Neural cell (in vitro differentiated cells): Measurements from ENCODE around the gene CGNL1. TPM values are rescaled to one million over a fixed set of nuclear protein-coding genes. Genes with fewer than 3 reads are reported as not detected.

Experiments used
- H2AFZ ChIP-seq: fragments of 200-600, 300-800 bp; sonication (generic), shearing (Covaris generic); 2 replicates; pipeline ENCODE4 v1.6.0; 2014; ENCODE audit warnings: low read depth, mild to moderate bottlenecking, antibody characterized with exemption, low read length, moderate library complexity
- H3F3A ChIP-seq: fragments of 200-600 bp; shearing (Covaris generic); 2 replicates; pipeline ENCODE4 v1.6.1; 2016; ENCODE audit warnings: mild to moderate bottlenecking, moderate library complexity, mixed read lengths, antibody characterized with exemption, low read length; ENCODE audit not compliant: insufficient read depth, poor library complexity, severe bottlenecking
- H3K27ac ChIP-seq: fragments of 200-600, 300-800 bp; sonication (generic), shearing (Covaris generic); 2 replicates; pipeline ENCODE4 v1.5.1; 2014; ENCODE audit warnings: mild to moderate bottlenecking, low read length, moderate library complexity
- H3K27me3 ChIP-seq: fragments of 300-800, 200-600 bp; sonication (generic), shearing (Covaris generic); 2 replicates; pipeline ENCODE4 v1.6.0; 2014; ENCODE audit warnings: mild to moderate bottlenecking, low read depth, low read length, moderate library complexity; ENCODE audit not compliant: insufficient read depth
- H3K36me3 ChIP-seq: fragments of 300-800, 200-600 bp; sonication (generic), shearing (Covaris generic); 2 replicates; pipeline ENCODE4 v1.5.1; 2014; ENCODE audit warnings: mild to moderate bottlenecking, antibody characterized with exemption, low read length, moderate library complexity; ENCODE audit not compliant: insufficient read depth
- H3K4me2 ChIP-seq: fragments of 300-800, 200-600 bp; sonication (generic), shearing (Covaris generic); 2 replicates; pipeline ENCODE4 v1.6.0; 2014; ENCODE audit warnings: mild to moderate bottlenecking, low read length
- H3K4me3 ChIP-seq: fragments of 300-800, 200-600 bp; sonication (generic), shearing (Covaris generic); 2 replicates; pipeline ENCODE4 v1.5.1; 2014; ENCODE audit warnings: mild to moderate bottlenecking, low read length, moderate library complexity
- H3K79me2 ChIP-seq: fragments of 200-600 bp; shearing (Covaris generic); replicated peaks from 2 replicates; pipeline ENCODE4 v1.6.0; 2014; ENCODE audit warnings: mild to moderate bottlenecking, low read length, moderate library complexity; ENCODE audit not compliant: insufficient read depth
- H3K9ac ChIP-seq: fragments of 300-800, 200-600 bp; sonication (generic), shearing (Covaris generic); 2 replicates; pipeline ENCODE4 v1.6.1; 2016; ENCODE audit warnings: mild to moderate bottlenecking, low read length, mixed read lengths
- H3K9me2 ChIP-seq: fragments of 200-600 bp; shearing (Covaris generic); 2 replicates; pipeline ENCODE4 v1.6.1; 2016; ENCODE audit warnings: mild to moderate bottlenecking, low read length, mixed read lengths; ENCODE audit not compliant: insufficient read depth
- H3K9me3 ChIP-seq: fragments of 200-600, 300-800 bp; sonication (generic), shearing (Covaris generic); 2 replicates; pipeline ENCODE4 v1.6.1; 2016; ENCODE audit warnings: mild to moderate bottlenecking, mixed run types, low read length, moderate library complexity, mixed read lengths
- H4K20me1 ChIP-seq: fragments of 200-600 bp; shearing (Covaris generic); 2 replicates; pipeline ENCODE4 v1.6.1; 2016; ENCODE audit warnings: mild to moderate bottlenecking, mixed run types; ENCODE audit not compliant: insufficient read depth
- EP300 ChIP-seq: fragments of 450-650 bp; conservative IDR thresholded peaks from 2 replicates; pipeline ENCODE4 v1.6.1; 2014; ENCODE audit warnings: antibody characterized with exemption, mild to moderate bottlenecking, moderate library complexity; ENCODE audit not compliant: poor library complexity, severe bottlenecking
- EZH2 ChIP-seq: fragments of 200-600, 300-800 bp; shearing (Covaris generic), sonication (generic); IDR thresholded peaks from 2 replicates; pipeline ENCODE4 v1.6.1; 2014; ENCODE audit warnings: antibody characterized with exemption, low read length, borderline replicate concordance, mild to moderate bottlenecking; ENCODE audit not compliant: insufficient read depth, poor library complexity, severe bottlenecking
- MXI1 ChIP-seq: fragments of 450-650 bp; conservative IDR thresholded peaks from 2 replicates; pipeline ENCODE4 v1.6.1; 2014; ENCODE audit warnings: antibody characterized with exemption, mild to moderate bottlenecking; ENCODE audit not compliant: poor library complexity, severe bottlenecking
- POLR2AphosphoS5 ChIP-seq: IDR thresholded peaks from 2 replicates; pipeline ENCODE4 v1.6.1; 2012
- RAD21 ChIP-seq: fragments of 450-650 bp; conservative IDR thresholded peaks from 2 replicates; pipeline ENCODE4 v1.6.1; 2014; ENCODE audit warnings: antibody characterized with exemption, mild to moderate bottlenecking, moderate library complexity
- SMC3 ChIP-seq: fragments of 450-650 bp; conservative IDR thresholded peaks from 2 replicates; pipeline ENCODE4 v1.6.1; 2014; ENCODE audit warnings: antibody characterized with exemption, mild to moderate bottlenecking, moderate library complexity; ENCODE audit not compliant: poor library complexity
- TAF1 ChIP-seq: IDR thresholded peaks from 2 replicates; pipeline ENCODE4 v1.6.1; 2012; ENCODE audit warnings: low read depth
- polyA plus RNA-seq: library from polyadenylated mRNA; depleted of rRNA; stranded (reverse); fragments of >200 nt; gene quantifications from 2 replicates; pipeline ENCODE4 v1.2.3, GENCODE V29; 2014
- TF ChIP-seq, protein P1 (sequence below): fragments of 450-650 bp; IDR thresholded peaks from 2 replicates; pipeline ENCODE4 v1.5.1; 2014; ENCODE audit warnings: antibody characterized with exemption, mild to moderate bottlenecking, moderate library complexity; ENCODE audit not compliant: poor library complexity, severe bottlenecking
- TF ChIP-seq, protein P2 (sequence below): IDR thresholded peaks from 2 replicates; pipeline ENCODE4 v1.6.1; 2012; ENCODE audit warnings: borderline replicate concordance

Gene CGNL1
- polyA plus RNA-seq, 1 donor from 2014 or later, result 0.26 TPM

DNA sequence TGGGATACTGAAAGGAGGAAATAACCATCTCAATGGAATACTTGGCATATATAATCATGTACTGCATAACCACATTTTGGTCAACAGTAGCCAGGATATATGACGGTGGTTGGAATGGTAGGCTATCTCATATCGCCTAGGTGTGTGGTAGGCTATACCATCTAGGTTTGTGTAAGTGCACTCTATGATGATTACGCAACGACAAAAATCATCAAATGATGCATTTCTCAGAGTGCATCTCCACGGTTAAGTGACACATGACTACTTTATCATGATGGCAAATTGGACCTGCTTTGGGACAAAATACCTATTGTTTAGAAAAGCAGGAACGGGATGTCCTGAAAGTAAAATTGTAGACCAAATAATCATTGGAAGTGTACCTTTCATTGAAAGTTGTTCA lies 218.2 kb downstream of the CGNL1 start:
- Histone ChIP-seq H3K4me2 (no peak overlapping the region), H3F3A (no peaks in the 10 kb centered on the region), H3K27me3 (peaks cover 24% of the 10 kb centered on the region), H3K36me3 (no peaks in the 10 kb centered on the region), H3K9me3 (no peaks in the 10 kb centered on the region), H3K9me2 (no peaks in the 10 kb centered on the region), H3K4me3 (no peak overlapping the region), H3K27ac (no peak overlapping the region), H3K9ac (no peak overlapping the region), H4K20me1 (no peaks in the 10 kb centered on the region), H3K79me2 (no peaks in the 10 kb centered on the region), H2AFZ (no peak overlapping the region)
- TF ChIP-seq MXI1, result no peak
- TF ChIP-seq, protein P1, sequence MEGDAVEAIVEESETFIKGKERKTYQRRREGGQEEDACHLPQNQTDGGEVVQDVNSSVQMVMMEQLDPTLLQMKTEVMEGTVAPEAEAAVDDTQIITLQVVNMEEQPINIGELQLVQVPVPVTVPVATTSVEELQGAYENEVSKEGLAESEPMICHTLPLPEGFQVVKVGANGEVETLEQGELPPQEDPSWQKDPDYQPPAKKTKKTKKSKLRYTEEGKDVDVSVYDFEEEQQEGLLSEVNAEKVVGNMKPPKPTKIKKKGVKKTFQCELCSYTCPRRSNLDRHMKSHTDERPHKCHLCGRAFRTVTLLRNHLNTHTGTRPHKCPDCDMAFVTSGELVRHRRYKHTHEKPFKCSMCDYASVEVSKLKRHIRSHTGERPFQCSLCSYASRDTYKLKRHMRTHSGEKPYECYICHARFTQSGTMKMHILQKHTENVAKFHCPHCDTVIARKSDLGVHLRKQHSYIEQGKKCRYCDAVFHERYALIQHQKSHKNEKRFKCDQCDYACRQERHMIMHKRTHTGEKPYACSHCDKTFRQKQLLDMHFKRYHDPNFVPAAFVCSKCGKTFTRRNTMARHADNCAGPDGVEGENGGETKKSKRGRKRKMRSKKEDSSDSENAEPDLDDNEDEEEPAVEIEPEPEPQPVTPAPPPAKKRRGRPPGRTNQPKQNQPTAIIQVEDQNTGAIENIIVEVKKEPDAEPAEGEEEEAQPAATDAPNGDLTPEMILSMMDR, result no peak
- no peak for TF ChIP-seq RAD21
- TF ChIP-seq EZH2, result no peak
- TF ChIP-seq, protein P2, sequence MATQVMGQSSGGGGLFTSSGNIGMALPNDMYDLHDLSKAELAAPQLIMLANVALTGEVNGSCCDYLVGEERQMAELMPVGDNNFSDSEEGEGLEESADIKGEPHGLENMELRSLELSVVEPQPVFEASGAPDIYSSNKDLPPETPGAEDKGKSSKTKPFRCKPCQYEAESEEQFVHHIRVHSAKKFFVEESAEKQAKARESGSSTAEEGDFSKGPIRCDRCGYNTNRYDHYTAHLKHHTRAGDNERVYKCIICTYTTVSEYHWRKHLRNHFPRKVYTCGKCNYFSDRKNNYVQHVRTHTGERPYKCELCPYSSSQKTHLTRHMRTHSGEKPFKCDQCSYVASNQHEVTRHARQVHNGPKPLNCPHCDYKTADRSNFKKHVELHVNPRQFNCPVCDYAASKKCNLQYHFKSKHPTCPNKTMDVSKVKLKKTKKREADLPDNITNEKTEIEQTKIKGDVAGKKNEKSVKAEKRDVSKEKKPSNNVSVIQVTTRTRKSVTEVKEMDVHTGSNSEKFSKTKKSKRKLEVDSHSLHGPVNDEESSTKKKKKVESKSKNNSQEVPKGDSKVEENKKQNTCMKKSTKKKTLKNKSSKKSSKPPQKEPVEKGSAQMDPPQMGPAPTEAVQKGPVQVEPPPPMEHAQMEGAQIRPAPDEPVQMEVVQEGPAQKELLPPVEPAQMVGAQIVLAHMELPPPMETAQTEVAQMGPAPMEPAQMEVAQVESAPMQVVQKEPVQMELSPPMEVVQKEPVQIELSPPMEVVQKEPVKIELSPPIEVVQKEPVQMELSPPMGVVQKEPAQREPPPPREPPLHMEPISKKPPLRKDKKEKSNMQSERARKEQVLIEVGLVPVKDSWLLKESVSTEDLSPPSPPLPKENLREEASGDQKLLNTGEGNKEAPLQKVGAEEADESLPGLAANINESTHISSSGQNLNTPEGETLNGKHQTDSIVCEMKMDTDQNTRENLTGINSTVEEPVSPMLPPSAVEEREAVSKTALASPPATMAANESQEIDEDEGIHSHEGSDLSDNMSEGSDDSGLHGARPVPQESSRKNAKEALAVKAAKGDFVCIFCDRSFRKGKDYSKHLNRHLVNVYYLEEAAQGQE, result no peak

DNA sequence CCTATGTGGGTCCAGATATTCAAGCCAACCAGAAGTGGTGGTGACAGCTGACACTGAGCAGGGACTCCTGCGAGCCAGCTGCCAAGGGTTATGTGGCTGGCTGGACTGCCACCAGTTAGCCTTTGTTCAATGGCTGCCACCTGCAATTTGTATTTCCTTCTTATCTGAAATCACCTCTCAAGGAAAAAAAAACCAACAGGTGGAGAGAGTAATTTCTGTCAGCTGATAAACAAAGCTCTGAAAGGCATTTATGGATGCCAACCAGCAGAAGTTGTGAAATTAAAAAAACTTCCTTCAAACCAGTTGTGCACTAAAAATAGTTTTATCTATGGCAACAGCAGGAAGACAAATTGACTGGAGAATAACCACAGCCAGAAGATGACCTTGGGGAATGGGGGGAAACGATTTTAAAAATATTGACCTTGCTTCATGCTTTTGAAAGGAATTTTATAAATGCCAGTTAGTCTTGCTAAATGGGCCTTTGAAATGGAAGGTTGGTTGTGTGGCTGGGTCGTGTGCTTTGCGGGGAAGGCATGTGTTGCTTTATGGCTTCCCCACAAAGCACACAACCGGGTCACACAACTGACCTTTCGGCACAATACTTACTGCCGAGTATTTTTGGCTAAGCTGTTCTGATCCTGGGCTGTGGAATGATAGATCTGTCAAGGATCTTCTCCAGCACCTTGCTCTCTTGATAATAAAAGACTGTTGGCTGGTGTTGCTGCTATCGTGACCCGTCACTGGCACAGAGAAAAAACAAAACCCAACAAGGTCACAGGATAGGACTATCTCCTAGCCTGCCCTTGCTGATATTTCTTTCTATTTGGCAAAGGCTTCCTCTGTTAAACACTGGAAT lies 218.9 kb downstream of the CGNL1 start:
- no peaks in the 10 kb centered on the region for H3K79me2 ChIP-seq
- H4K20me1 ChIP-seq, result no peaks in the 10 kb centered on the region
- peaks cover 24% of the 10 kb centered on the region for H3K27me3 ChIP-seq
- H3F3A ChIP-seq, result no peaks in the 10 kb centered on the region
- no peak overlapping the region for H3K4me2 ChIP-seq
- no peaks in the 10 kb centered on the region for H3K9me3 ChIP-seq
- TF ChIP-seq RAD21 (no peak), MXI1 (no peak), POLR2AphosphoS5 (no peak), TAF1 (no peak), EZH2 (no peak), EP300 (no peak), SMC3 (no peak)
- TF ChIP-seq, protein P1, result no peak
- TF ChIP-seq, protein P2, result no peak
- H2AFZ ChIP-seq, result no peak overlapping the region
- no peaks in the 10 kb centered on the region for H3K36me3 ChIP-seq
- no peak overlapping the region for H3K27ac ChIP-seq
- H3K4me3 ChIP-seq, result no peak overlapping the region
- H3K9me2 ChIP-seq, result no peaks in the 10 kb centered on the region
- no peak overlapping the region for H3K9ac ChIP-seq
